Measurements from ENCODE around the gene GRIK3.
"Not testable (repeated sequence)": the region's sequence is repeated elsewhere in the genome, so short reads cannot be mapped to it uniquely, and the experiment has no call there.

Gene GRIK3

DNA sequence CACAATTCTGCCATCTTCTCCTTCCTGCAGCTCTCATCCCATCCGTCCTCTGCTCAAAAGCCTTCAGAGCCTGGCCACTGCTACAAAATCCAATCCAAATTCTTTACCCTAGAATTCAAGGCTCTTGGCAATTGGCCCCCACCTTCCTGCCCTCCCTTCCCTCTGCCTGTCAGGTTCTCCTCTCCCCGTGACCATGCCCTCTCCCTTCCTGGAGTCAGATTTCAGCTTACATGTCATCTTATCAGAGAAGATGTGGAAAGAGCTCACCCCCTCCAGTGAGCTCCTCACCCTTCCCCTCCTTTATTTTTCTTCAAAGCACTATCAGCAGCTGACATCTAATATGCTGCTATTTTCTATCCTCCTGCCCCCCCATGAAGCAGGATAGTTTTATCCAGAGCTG, 86.9 kb downstream of the GRIK3 start:
- no peak for DNase-seq (ENCODE audit: low read depth, low spot score)

DNA sequence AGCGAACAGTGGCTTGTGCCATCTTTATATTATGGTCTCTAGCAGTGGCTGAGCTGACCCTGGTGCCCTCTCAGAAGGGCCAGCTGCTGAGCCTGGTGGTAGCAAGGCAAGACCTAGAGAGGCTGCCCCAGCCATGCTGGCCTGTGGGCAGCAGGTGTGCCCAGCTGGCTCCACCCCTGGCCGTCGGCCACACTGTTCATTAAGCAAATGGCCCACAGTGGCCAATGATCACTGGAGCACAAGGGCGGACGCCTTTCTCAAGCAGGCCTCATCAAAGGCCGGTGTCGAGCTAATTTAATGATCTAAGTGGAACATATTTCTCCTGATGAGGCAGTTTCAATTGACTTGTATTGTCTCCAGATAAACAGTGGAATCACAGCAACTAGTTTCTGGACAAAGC, 89.4 kb downstream of the GRIK3 start:
- DNase-seq (ENCODE audit: low read depth, low spot score) = no peak

DNA sequence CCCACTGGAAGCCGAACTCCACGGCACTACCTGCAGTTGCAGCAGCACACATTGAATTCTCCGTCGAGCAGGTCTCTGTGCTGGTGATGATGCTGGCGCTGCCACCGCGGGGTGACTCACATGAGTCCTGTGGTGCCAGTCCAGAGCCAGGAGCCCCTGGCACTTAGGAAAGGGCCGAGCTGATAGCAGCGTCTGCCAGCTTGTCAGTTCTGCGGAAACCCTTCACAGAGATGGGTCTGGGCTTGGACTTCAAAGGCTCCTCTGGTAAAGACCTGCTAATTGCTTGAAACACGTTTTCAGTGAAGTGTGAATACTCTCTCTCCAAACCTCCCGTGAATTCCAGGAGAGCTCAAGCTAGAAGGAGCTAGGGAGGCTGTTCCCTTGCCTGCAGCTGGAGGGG, 92.2 kb downstream of the GRIK3 start:
- no peak for DNase-seq (ENCODE audit: low read depth, low spot score)

DNA sequence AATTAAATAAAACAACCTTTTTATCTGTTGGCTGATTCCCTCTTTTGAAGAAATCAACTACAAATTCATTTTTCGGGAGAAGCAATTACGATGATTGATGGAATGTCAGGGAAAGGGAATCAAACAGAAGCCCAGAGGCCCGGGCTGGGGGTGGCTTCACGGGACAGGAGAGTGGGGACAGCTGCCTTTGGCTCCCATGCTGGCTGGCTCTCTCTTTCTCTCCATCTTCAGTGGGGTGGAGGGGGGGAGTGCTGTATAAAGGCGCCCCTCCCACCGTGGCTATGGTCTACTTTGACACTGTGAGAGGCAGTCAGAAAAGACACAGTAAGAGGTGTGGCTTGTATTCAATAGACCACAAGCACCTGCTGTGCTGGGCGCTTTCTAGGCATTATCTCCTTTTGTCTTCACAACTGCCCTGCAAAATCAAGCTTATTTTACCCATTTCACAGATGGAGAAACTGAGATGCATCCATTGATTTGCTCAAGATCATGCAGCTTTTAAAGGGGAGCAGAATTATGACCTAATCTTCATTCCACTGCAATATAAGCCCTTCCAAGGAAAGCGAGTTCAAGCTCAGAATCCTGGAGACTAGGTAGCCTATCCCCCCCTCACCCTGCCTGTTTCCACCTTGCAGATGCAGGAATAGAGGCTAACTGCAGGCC, 92.9 kb downstream of the GRIK3 start:
- no peak for DNase-seq (ENCODE audit: low read depth, low spot score)

DNA sequence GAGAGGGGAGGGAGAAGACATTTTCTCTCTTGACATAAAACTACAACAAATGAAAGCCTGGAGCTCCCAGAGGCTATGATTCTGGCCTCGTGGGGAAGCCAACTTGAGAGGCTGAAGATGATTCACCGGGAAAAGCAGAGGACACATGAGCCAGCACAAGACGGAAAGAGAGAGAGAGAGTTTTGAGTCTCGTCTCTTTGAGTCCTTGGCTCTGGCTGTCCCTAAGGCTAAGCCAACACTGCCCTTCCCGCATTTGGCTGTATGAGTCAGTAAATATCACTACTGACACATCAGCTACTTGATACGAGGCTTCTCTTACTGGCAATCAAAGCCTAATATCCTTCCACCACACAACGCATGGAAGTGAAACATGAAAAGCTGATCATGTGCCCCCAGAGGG, 95.5 kb downstream of the GRIK3 start:
- DNase-seq (ENCODE audit: low read depth, low spot score) = no peak

DNA sequence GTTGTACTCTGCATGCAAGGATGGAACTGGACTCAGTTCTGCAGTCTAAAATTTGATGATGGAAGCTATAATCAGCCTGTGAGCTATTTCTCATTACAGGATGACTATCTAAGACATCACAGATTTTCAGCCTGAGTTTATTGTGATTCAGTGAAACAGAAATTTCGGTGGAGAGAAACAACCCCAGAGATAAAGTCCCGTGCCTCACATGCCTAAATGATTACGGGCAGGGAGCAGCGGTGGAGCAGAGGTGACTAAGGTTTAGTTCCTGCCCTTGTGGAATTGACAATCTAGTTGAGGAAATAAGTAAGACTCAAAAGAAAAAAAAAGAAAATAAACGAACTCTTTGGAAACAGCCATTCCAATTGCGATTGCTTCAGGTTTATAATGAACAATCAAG, 96.9 kb downstream of the GRIK3 start:
- no peak for DNase-seq (ENCODE audit: low read depth, low spot score)

DNA sequence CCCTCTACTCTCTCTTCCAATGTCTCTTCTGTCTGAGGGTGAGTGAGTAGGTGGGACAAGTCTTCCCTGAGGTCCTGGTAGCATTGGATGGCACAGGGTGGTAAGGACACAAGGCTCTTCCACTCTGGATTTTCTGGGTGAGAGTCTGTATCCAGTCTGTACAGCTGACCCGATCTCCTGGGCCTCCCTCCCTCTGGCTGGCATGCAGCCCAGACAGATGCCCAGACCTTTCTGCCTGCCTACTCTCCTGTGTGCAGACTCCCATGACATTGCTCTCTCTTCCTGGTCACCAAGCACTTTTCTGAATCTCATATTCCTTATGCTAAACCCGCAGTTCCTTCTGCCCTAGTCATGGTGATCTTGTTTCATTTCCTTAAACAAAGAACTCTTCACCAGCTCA, 100.3 kb downstream of the GRIK3 start:
- DNase-seq (ENCODE audit: low read depth, low spot score) = no peak

DNA sequence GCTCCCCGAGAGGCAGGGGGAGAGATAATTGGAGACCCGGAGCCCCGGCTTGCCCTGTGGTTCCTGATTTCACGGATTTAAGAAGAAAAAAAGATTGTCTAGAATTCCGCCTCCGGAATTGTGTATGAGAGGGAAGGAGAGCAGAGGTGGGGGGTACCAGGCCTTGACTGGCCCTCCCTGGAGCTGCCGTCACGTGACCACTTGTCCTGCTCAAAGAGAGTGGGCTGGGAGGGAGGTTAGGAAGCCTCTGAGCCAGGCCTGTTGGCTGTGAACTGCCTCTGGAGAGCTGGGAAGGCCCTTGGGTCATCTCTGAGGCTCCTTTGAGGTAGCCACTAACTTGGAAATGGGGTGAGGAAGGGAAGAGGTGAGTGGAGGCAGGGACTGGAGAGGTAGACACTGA, 106.5 kb downstream of the GRIK3 start:
- no peak for DNase-seq (ENCODE audit: low read depth, low spot score)

DNA sequence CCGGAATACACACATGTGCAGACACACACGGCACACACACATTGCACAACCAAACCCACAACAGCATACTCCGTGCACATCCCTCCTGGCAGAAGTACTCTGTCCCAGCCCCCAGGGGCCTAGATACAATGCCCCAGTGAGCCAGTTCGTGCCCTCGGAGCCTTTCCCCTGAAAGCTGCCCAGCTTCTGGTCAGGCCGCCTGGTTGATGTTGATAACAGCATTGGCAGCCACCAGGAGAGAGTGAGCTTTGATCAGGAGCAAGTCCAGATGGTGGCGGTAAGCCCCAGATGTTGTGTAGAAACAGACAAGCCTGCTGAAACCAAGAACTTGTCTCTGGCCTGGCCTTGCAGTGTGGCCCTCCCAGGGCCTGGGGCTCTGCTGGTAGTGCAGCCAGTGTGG, 109.1 kb downstream of the GRIK3 start:
- no peak for DNase-seq (ENCODE audit: low read depth, low spot score)

DNA sequence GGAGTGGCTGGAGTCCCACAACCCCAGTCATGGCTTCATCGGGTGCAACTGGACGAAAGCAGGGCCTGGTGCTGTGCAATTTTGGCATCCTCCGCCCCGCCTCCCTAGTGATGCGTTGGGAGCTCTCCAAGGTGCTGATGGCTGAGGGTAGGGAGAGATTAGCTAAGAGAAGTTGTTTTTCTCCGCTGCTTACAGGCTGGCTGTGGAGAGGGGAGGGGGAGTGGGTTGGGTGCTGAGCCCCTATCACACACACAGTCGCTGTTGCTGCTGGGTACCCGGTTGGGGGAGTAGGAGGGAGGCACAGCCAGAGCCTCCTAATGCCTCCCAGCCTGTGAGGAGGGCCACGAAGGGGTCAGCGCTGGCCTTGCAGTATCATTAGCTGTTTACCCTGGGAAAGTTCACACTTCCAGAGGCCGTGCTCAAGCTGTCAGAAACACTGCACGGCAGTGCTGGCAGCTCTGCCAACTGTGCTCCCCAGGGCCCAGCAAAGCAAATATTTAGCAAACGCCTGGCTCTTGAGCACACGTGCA, 110.0 kb downstream of the GRIK3 start:
- DNase-seq (ENCODE audit: low read depth, low spot score) = no peak

DNA sequence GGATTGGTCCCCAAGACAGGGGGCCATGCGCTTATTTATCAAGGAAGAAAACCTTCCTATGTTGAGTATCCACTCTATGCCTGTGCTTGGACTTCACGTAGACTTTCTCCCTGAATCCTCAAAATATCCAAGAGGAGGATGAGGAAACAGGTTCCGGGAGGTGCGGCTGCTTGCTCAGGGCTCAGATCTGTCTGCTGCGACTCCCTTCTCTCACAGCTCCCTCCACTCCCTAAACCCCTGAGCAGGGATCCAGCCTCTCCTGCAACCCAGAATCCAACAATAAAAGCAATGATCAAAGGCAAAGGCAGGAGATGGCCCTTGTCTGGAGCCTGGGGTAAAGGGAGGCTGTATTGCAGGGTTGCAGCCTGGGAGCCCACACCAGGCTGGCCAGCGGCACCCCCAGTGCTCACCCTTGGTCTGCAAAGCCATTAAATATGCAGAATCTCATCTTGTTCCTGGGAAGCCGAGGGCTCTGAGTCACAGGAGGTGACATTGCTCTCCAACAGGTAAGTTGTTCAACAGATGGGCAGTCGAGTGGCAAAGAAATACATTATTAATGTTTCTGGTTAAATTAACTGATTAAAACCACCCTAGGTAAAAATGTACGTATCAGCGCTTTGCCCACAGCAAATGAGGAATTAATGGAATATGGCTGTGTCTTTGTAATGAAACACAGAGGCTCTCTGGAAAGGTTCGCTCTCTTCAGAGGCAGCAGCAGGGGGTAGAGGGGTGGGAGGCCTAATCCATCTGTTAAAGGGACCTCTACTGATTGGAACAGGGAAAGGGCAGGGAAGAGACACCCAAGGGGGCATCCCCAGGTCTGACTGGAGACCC, 111.5 kb downstream of the GRIK3 start:
- DNase-seq (ENCODE audit: low read depth, low spot score) = no peak

DNA sequence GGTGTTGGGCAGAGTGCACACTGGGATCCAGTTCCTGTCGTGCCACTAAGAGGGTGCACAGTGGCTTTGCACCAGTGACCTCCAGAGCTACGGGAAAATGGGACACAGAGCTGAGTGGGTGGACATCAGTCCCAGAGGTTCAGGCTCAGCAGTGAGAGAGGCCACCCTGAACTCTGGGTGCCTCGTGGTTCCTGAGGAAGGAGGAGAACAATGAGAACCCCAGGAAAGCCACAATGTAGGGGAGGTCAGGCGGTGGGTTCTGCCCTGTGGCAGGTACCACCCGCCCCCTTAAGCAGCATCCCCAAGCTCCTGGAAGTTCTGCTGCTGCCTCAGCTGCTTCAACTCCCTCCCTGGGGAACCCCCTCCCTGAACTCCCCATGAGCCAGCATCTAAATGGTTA, 112.2 kb downstream of the GRIK3 start:
- no peak for DNase-seq (ENCODE audit: low read depth, low spot score)

DNA sequence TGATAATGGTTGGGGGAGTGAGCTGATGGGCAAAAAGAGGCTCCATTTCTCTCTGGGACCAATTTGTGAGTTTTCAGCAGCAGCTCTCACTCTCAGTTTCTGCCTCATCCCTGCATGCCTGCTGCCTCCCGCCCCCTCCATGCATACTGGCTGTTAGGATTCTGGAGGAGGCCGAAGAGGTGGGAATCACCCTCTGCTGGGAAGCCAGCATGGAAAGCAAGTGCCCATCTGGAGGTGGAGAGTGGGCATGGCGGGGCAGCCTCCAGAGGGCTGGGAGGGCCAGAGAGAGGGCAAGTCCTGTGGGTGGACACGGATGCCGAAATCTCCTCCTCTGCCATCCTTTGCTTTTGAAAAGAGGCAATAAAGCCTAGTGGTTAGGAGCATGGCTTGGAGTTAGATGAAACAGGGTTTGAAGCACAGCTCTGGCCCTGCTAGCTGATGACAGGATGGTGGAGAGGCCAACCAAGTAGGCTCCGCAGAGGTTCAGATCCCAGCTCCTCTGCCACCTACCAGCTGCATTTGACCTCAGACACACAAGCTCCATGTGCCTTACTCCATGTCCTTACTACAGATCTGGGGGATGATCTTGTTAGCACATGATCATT, 113.4 kb downstream of the GRIK3 start:
- DNase-seq (ENCODE audit: low read depth, low spot score) = no peak

DNA sequence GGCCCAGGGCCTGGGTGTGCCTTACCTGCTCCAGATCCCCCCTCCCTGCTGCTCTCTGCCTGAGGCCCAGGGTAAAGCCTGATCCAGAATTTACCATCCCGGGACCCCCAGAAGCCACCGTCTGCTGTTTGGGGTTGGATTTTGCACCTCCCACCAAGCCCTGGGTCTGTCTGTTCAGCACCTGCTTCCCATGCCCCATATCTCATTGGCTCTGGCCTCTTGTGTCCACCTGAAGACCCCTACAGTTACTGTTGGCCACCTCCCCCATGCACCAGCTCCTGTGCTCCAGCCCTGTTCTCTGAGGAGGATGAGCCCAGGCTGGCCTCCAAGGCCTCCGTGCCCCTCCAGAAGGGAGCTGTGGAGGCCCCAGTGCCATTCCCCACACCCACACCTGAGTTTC, 113.9 kb downstream of the GRIK3 start:
- DNase-seq (ENCODE audit: low read depth, low spot score) = no peak

DNA sequence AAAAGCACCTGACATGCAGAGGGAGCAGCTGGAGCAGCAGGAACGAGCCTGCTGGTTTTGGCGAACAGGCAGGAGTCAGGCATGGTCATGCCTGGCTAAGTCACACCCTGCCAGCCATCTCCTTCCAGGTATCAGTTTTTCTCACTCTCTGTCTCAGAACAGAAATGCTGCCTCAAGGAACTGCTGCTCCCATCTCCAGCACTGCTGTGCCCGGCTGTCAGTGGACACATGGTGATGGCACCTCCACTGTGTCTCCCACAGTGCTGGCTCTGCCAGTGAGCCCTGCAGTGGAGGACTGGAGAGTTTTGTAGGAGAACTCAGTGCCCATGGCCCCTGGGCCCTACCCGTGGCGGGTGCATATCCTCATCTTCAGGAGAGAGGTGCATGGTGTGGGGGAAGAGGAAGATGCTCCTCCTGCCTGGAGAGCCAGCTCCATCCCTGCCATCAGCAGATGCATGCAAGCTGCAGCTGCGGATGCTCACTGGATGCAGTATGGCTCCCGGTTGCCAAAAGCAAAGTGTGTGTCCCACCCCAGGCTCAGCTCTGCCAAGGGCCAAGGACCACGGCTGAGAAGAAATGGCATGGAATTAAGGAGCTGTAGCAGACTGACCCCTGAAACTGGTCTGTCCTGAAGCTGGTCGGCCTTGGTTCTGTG, 114.7 kb downstream of the GRIK3 start:
- DNase-seq (ENCODE audit: low read depth, low spot score) = no peak

DNA sequence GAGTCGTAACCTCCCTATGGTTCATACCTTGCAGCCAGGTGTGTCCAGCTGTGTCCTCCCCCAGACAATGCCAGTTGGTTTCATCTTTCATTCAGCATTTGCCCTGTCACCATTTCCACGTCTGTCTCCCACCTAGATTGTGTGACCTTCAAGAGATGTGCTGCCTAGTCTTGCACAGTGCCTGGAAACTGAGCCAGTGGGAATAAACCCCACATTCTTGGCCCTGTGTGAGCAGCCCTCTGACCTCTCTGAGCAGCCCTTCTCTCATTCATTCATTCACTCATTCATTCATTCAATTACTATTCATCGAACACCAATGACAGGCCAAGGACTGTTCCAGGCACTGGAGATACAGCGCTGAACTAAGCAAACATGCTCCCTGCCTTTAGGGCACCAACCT, 115.7 kb downstream of the GRIK3 start:
- DNase-seq (ENCODE audit: low read depth, low spot score) = no peak

DNA sequence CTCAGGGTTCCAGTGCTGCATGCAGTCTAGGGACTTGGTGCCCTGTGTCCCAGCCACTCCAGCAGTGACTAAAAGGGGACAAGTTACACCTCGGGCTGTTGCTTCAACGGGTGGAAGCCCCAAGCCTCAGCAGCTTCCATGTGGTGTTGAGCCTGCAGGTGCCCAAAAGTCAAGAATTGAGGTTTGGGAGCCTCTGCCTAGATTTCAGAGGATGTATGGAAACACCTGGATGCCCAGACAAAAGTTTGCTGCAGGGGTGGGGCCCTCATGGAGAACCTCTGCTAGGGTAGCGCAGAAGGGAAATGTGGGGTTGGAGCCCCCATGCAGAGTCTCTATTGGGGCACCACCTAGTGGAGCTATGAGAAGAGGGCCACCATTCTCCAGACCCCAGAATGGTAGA, 117.8 kb downstream of the GRIK3 start:
- not testable (repeated sequence) for DNase-seq (ENCODE audit: low read depth, low spot score)

DNA sequence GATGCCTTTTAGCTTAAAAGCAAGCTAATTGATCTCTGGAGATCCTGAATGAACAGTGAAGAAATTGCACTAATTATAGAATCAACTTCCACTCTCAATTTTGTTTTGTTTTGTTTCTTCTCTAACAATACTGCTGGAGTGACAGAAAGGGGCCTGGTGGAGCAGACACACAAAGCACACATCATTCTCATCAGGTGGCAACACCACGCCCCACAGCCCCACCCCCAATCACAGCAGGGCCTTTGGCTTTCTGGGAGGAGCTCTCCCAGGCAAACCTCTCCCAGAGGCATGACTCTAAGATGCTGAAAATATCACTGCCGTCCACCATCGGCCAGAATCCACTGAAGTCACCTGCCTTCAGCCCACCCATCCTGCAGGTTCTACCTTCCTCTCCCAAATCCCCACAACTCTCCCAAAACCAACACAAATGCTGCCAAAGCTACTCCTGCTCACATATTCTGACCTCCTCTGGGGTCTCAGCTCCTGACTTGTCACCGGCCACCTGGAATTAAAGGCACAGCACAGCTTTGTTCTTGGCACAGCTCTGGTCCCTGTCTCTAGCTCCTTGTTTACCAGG, 120.7 kb downstream of the GRIK3 start:
- DNase-seq (ENCODE audit: low read depth, low spot score) = no peak

DNA sequence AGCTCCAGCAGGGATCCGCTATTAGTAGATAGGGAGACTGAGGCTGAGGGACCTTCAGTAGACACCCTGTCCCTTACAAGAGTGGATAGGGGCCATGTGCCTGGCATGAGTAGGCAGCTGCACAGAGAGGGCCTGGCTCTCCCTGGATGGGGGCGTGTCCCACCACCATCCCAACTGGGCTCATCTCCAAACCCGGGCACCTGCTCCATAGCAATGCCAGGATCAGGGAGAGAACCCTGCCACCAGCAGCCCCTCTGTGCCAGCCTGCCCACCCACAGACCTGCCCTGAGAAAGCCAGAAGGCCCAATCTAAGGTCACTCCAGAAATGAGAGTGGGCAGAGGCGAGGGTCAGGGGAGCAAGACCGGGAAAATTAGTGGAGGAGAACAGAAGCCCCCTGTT, 121.3 kb downstream of the GRIK3 start:
- DNase-seq (ENCODE audit: low read depth, low spot score) = no peak

DNA sequence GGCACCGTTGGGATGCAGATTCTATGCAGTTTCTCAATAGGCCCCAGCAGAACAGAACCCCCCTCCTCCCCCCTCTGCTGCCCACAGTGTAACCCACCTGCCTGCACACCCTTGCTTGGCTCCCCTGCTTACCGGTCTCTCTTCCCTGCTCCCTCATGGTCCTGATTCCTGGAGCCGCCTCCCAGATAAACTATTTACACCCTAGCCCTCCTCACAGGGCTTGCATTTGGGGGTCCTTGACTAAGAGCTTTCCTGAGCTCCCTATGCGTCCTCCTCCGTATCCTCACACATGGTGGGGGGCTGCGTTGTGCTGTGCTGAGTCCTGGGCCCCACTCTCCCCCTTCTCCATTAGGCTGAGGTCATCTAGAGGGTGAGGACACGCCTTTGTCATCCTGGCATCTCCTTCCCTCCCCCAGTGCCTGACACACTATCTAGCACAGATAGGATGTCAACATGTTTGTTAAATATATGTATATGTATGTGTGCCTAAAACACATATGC, 121.9 kb downstream of the GRIK3 start:
- DNase-seq (ENCODE audit: low read depth, low spot score) = no peak

DNA sequence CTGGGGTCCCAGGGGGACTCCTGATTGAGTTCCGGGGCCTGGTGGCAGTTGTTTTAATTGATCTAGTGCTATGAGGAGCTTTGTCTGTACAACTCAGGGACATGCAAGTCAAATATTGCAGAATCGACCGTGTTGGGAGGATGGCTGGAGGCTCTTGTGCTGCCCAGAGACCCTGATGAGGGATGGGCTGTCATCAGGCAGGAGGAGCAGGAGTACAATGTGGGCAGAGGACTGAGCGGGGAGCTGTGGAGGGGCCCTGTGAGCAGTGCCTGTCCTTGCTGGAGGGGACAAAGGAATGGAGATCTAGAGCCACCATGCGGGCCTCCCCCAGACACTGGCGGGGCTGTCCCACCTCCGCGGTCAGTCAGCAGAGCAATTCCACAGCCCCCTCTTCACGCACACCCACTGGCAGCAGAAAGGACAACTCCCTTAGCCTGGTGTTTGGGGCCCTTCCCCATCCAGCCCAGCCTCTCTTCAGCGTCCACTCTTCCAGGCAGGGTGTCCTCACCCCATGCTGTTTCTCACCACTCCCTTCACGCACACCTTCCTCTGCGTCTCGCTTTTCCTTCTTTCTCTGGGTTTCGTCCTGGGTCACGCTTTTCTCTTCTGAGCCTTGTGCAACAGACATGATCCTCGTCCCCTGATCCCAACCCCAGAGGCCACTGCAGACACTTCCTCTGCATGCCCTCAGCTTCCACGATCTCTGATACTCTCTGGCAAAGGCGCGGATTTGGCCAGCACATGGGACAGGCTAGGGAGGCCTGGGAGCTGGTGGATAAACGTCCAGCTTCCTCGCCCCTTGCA, 122.6 kb downstream of the GRIK3 start:
- no peak for DNase-seq (ENCODE audit: low read depth, low spot score)

Data from smooth muscle cell of the brain vasculature (primary cell).